H9 (cell line): Measurements from ENCODE around the gene IL17REL. TPM values are rescaled to one million over a fixed set of nuclear protein-coding genes. Genes with fewer than 3 reads are reported as not detected.

ENCODE experiments used
- DNase-seq: peaks from one replicate; pipeline ENCODE4 v3.0.0-alpha.2; 2017
- H2AFZ ChIP-seq: one replicate; pipeline ENCODE4 v1.6.1; 2013; ENCODE audit warnings: mild to moderate bottlenecking, low read length, control low read depth, moderate library complexity
- H2AK5ac ChIP-seq: 2 replicates; pipeline ENCODE4 v1.6.1; 2013; ENCODE audit warnings: low read length, control low read depth, mixed read lengths; ENCODE audit not compliant: insufficient read length
- H2BK120ac ChIP-seq: one replicate; pipeline ENCODE4 v1.6.1; 2013; ENCODE audit warnings: low read depth, mild to moderate bottlenecking, low read length, control low read depth, inconsistent platforms; ENCODE audit not compliant: poor library complexity, severe bottlenecking
- H2BK12ac ChIP-seq: 2 replicates; pipeline ENCODE4 v1.6.1; 2013; ENCODE audit warnings: low read length, control low read depth, mixed read lengths, low read depth; ENCODE audit not compliant: insufficient read length
- H2BK15ac ChIP-seq: 2 replicates; pipeline ENCODE4 v1.6.1; 2013; ENCODE audit warnings: low read depth, low read length, control low read depth
- H2BK20ac ChIP-seq: one replicate; pipeline ENCODE4 v1.6.1; 2013; ENCODE audit warnings: low read depth, mild to moderate bottlenecking, low read length, control low read depth, inconsistent platforms; ENCODE audit not compliant: poor library complexity, severe bottlenecking
- H2BK5ac ChIP-seq: 2 replicates; pipeline ENCODE4 v1.6.1; 2013; ENCODE audit warnings: low read length, control low read depth, mixed read lengths; ENCODE audit not compliant: insufficient read length
- H3K14ac ChIP-seq: 2 replicates; pipeline ENCODE4 v1.6.1; 2013; ENCODE audit warnings: low read length, control low read depth; ENCODE audit not compliant: insufficient read depth
- H3K18ac ChIP-seq: 2 replicates; pipeline ENCODE4 v1.6.1; 2013; ENCODE audit warnings: low read depth, mild to moderate bottlenecking, mixed read lengths, low read length, control low read depth; ENCODE audit not compliant: insufficient read length
- H3K23ac ChIP-seq: 2 replicates; pipeline ENCODE4 v1.6.1; 2013; ENCODE audit warnings: low read length, control low read depth, mixed read lengths, low read depth; ENCODE audit not compliant: insufficient read length
- H3K23me2 ChIP-seq: 2 replicates; pipeline ENCODE4 v1.6.1; 2013; ENCODE audit warnings: low read depth, mild to moderate bottlenecking, mixed read lengths, low read length, control low read depth; ENCODE audit not compliant: insufficient read length, poor library complexity, severe bottlenecking
- H3K27ac ChIP-seq: 2 replicates; pipeline ENCODE4 v1.5.1; 2013; ENCODE audit warnings: low read length, control low read depth, mixed read lengths, low read depth; ENCODE audit not compliant: insufficient read length
- H3K27me3 ChIP-seq: 2 replicates; pipeline ENCODE4 v1.6.1; 2013; ENCODE audit warnings: low read length, control low read depth, inconsistent platforms; ENCODE audit not compliant: insufficient read depth
- H3K4ac ChIP-seq: 2 replicates; pipeline ENCODE4 v1.6.1; 2013; ENCODE audit warnings: low read depth, mild to moderate bottlenecking, control low read depth, inconsistent platforms, low read length, moderate library complexity
- H3K4me1 ChIP-seq: 2 replicates; pipeline ENCODE4 v1.6.1; 2013; ENCODE audit warnings: low read length, control low read depth, inconsistent platforms; ENCODE audit not compliant: insufficient read depth
- H3K4me2 ChIP-seq: 2 replicates; pipeline ENCODE4 v1.6.1; 2013; ENCODE audit warnings: low read length, control low read depth, mixed read lengths; ENCODE audit not compliant: insufficient read length, insufficient read depth
- H3K56ac ChIP-seq: 2 replicates; pipeline ENCODE4 v1.6.1; 2013; ENCODE audit warnings: low read depth, mild to moderate bottlenecking, mixed read lengths, low read length, control low read depth; ENCODE audit not compliant: insufficient read length
- H3K79me1 ChIP-seq: 2 replicates; pipeline ENCODE4 v1.6.1; 2013; ENCODE audit warnings: low read depth, mild to moderate bottlenecking, moderate library complexity, low read length, control low read depth, inconsistent platforms; ENCODE audit not compliant: insufficient read depth, poor library complexity, severe bottlenecking
- H3K79me2 ChIP-seq: 2 replicates; pipeline ENCODE4 v1.6.1; 2013; ENCODE audit warnings: low read length, control low read depth, inconsistent platforms; ENCODE audit not compliant: insufficient read depth
- H3K9ac ChIP-seq: 2 replicates; pipeline ENCODE4 v1.6.1; 2013; ENCODE audit warnings: low read length, control low read depth, mixed read lengths; ENCODE audit not compliant: insufficient read length; ENCODE audit errors: extremely low read depth
- H3K9me3 ChIP-seq: one replicate; pipeline ENCODE4 v1.6.1; 2013; ENCODE audit warnings: low read depth, low read length, inconsistent platforms; ENCODE audit not compliant: control insufficient read depth
- H3T11ph ChIP-seq: one replicate; pipeline ENCODE4 v1.6.1; 2013; ENCODE audit warnings: mild to moderate bottlenecking, low read length, control low read depth, inconsistent platforms
- H4K20me1 ChIP-seq: one replicate; pipeline ENCODE4 v1.6.1; 2013; ENCODE audit not compliant: control insufficient read depth, insufficient read length, insufficient read depth
- H4K5ac ChIP-seq: 2 replicates; pipeline ENCODE4 v1.6.1; 2013; ENCODE audit warnings: low read depth, mild to moderate bottlenecking, mixed read lengths, low read length, control low read depth; ENCODE audit not compliant: insufficient read length
- H4K8ac ChIP-seq: replicated peaks from 2 replicates; pipeline ENCODE4 v1.6.1; 2013; ENCODE audit warnings: low read length, control low read depth, mixed read lengths, low read depth; ENCODE audit not compliant: insufficient read length
- H4K91ac ChIP-seq: 2 replicates; pipeline ENCODE4 v1.6.1; 2013; ENCODE audit warnings: low read depth, mild to moderate bottlenecking, moderate library complexity, mixed read lengths, low read length, control low read depth; ENCODE audit not compliant: insufficient read length
- H3K27ac Mint-ChIP-seq, 3 experiments: 2 replicates in 2 of 3; 3 replicates in 1 of 3; pipeline ENCODE4 v1.8.0; 2020 to 2021; ENCODE audit warnings: mixed read lengths in 3 of 3, mild to moderate bottlenecking in 1 of 3, moderate library complexity in 1 of 3
- H3K27me3 Mint-ChIP-seq: 2 replicates; pipeline ENCODE4 v1.8.0; 2021; ENCODE audit warnings: low read depth, mild to moderate bottlenecking, moderate library complexity, mixed read lengths
- H3K36me3 Mint-ChIP-seq, 3 experiments: 2 replicates in 2 of 3; 3 replicates in 1 of 3; pipeline ENCODE4 v1.8.0; 2020 to 2021; ENCODE audit warnings: low read depth in 3 of 3, mixed read lengths in 3 of 3; ENCODE audit not compliant: insufficient read depth in 1 of 3
- H3K4me1 Mint-ChIP-seq, 2 experiments: 2 replicates each; pipeline ENCODE4 v1.8.0; 2020; ENCODE audit warnings: mixed read lengths in 2 of 2
- H3K4me3 Mint-ChIP-seq, 2 experiments: 2 replicates in 1 of 2; 3 replicates in 1 of 2; pipeline ENCODE4 v1.8.0; 2020 to 2021; ENCODE audit warnings: mild to moderate bottlenecking in 2 of 2, mixed read lengths in 2 of 2, moderate library complexity in 1 of 2
- H3K9me3 Mint-ChIP-seq, 2 experiments: 2 replicates in 1 of 2; 3 replicates in 1 of 2; pipeline ENCODE4 v1.8.0; 2020; ENCODE audit warnings: mild to moderate bottlenecking in 2 of 2, mixed read lengths in 2 of 2, moderate library complexity in 1 of 2
- WGBS: extraction: QIAGEN DNeasy Blood & Tissue Kit; methylation state at CpG from one replicate; pipeline ENCODE4 v1.1.7; 2013; ENCODE audit warnings: missing lambda C conversion rate, low lambda C conversion rate, mixed read lengths; ENCODE audit not compliant: insufficient read length; ENCODE audit errors: extremely low coverage; 5-methylcytosine and 5-hydroxymethylcytosine counted together
- total RNA-seq: library from RNA; stranded (reverse); gene quantifications from 2 replicates; pipeline ENCODE4 v1.2.1, GENCODE V29; 2021
- TF ChIP-seq, protein P1 (sequence below): fragments of 200-600 bp; sonication (generic); conservative IDR thresholded peaks from 3 replicates; pipeline ENCODE4 v1.8.0; 2021; ENCODE audit warnings: antibody characterized with exemption, mild to moderate bottlenecking

The IL17REL gene
- total RNA-seq, 1 experiment from 2014 or later: 0.20 TPM

DNA sequence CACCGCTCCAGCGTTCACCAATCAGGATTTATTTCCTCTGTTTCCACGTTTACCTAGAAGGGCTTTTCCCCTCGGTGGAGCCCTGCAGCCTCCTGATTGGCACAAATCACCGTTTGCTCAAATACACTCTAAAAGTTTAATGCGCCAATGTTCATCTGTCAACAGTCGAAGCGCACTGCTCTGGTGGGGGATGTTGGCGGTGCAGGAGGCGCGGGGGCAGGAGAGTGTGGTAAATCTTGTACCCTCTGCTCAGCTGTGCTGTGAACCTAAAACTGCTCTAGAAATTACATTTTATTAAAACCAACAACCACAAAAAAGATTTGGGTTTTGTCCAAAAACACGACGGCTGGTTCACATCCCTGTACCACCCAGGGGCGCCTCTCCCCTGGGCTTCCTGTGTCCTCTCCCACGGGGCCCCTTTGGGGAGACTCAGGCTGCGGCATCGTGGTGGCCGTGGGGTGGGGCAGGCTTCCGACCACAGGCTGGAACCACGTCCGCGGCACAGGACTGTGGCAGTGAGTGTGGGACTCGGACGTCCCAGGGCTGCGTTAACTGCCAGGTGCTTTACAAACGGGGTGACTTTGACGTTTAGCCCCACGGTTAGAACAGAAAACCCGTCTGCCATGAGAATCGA, 32.0 kb upstream of the IL17REL start:
- H4K8ac ChIP-seq: no peak overlapping the region
- H4K20me1 ChIP-seq: no peaks in the 10 kb centered on the region
- H3K23me2 ChIP-seq: no peaks in the 10 kb centered on the region
- no peaks in the 10 kb centered on the region for H3K27me3 ChIP-seq
- H4K91ac ChIP-seq: no peak overlapping the region
- no peak overlapping the region for H2AK5ac ChIP-seq
- Mint-ChIP-seq H3K27me3 (0 out of 2 replicates have a peak, but pooled peaks cover 4% of the 10 kb centered on the region), H3K4me3 (no peak overlapping the region), H3K9me3 (peaks cover 0 to under 1% of the 10 kb centered on the region in 2 experiments; a peak in 2 of 5 replicates), H3K4me1 (no peaks in the 10 kb centered on the region), H3K27ac (no peak overlapping the region), H3K36me3 (no peaks in the 10 kb centered on the region)
- H3K14ac ChIP-seq: no peak overlapping the region
- WGBS: no CpG with 5 or more reads among the region's 30 CpGs
- H3T11ph ChIP-seq: no peak overlapping the region
- no peaks in the 10 kb centered on the region for H3K79me1 ChIP-seq
- no peaks in the 10 kb centered on the region for H3K79me2 ChIP-seq
- no peak for DNase-seq
- no peak overlapping the region for H3K23ac ChIP-seq
- no peak overlapping the region for H2AFZ ChIP-seq
- H2BK5ac ChIP-seq: no peak overlapping the region
- no peak overlapping the region for H3K56ac ChIP-seq
- H2BK120ac ChIP-seq: no peak overlapping the region
- H3K4me2 ChIP-seq: no peak overlapping the region
- TF ChIP-seq, protein P1, sequence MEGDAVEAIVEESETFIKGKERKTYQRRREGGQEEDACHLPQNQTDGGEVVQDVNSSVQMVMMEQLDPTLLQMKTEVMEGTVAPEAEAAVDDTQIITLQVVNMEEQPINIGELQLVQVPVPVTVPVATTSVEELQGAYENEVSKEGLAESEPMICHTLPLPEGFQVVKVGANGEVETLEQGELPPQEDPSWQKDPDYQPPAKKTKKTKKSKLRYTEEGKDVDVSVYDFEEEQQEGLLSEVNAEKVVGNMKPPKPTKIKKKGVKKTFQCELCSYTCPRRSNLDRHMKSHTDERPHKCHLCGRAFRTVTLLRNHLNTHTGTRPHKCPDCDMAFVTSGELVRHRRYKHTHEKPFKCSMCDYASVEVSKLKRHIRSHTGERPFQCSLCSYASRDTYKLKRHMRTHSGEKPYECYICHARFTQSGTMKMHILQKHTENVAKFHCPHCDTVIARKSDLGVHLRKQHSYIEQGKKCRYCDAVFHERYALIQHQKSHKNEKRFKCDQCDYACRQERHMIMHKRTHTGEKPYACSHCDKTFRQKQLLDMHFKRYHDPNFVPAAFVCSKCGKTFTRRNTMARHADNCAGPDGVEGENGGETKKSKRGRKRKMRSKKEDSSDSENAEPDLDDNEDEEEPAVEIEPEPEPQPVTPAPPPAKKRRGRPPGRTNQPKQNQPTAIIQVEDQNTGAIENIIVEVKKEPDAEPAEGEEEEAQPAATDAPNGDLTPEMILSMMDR: no peak
- H3K4me1 ChIP-seq: no peaks in the 10 kb centered on the region
- no peak overlapping the region for H3K18ac ChIP-seq
- no peaks in the 10 kb centered on the region for H3K9me3 ChIP-seq
- no peak overlapping the region for H3K27ac ChIP-seq
- H3K4ac ChIP-seq: no peak overlapping the region
- no peak overlapping the region for H2BK15ac ChIP-seq
- H3K9ac ChIP-seq: no peak overlapping the region
- H2BK20ac ChIP-seq: no peak overlapping the region
- H2BK12ac ChIP-seq: no peak overlapping the region
- no peak overlapping the region for H4K5ac ChIP-seq
